IMR-90 (cell line): ENCODE measurements around the gene CLEC11A. TPM values are rescaled to one million over a fixed set of nuclear protein-coding genes. Genes with fewer than 3 reads are reported as not detected.

Source experiments
- ATAC-seq: fragments of 200-7000 bp; cut with Tn5 transposase; 2 replicates; pipeline ENCODE4 v1.9.1; 2020; ENCODE audit warnings: low read depth, mild to moderate bottlenecking, moderate library complexity
- BruUV-seq: library from RNA; stranded (reverse); fragments of 400-500 nt; replicated peaks from 2 replicates; lab custom pipeline; 2021; lab: Mats Ljungman, UMichigan
- CTCF ChIA-PET: fragments of 300-600 bp; formaldehyde crosslinking; extraction: SDS; loops from one replicate; lab custom pipeline; 2021; ENCODE audit warnings: antibody characterized with exemption; lab: Yijun Ruan, JAX
- POLR2A ChIA-PET: fragments of 300-600 bp; sonication (Branson Sonifier 250); formaldehyde crosslinking; loops from one replicate; lab custom pipeline; 2022; ENCODE audit warnings: antibody characterized with exemption; ENCODE audit not compliant: unreplicated experiment; lab: Charles Lee
- DNase-seq: peaks from one replicate; pipeline ENCODE4 v3.0.0; 2013
- H2AFZ ChIP-seq: replicated peaks from 2 replicates; pipeline ENCODE3; 2013; ENCODE audit warnings: low read length, mild to moderate bottlenecking; ENCODE audit not compliant: poor library complexity
- H2AK5ac ChIP-seq: 2 replicates; pipeline ENCODE4 v1.6.1; 2013; ENCODE audit warnings: low read depth, low read length, inconsistent platforms
- H2AK9ac ChIP-seq: replicated peaks from 2 replicates; pipeline ENCODE3; 2013; ENCODE audit warnings: mild to moderate bottlenecking, low read depth, low read length, moderate library complexity; ENCODE audit not compliant: poor library complexity
- H2BK120ac ChIP-seq: 2 replicates; pipeline ENCODE4 v1.6.1; 2013; ENCODE audit warnings: low read depth, low read length, inconsistent platforms
- H2BK15ac ChIP-seq: 3 replicates; pipeline ENCODE4 v1.6.1; 2013; ENCODE audit warnings: low read depth, low read length, inconsistent platforms
- H2BK20ac ChIP-seq: 2 replicates; pipeline ENCODE4 v1.6.1; 2013; ENCODE audit warnings: low read depth, mild to moderate bottlenecking, inconsistent platforms, low read length, moderate library complexity
- H2BK5ac ChIP-seq: 2 replicates; pipeline ENCODE4 v1.6.1; 2013; ENCODE audit warnings: mild to moderate bottlenecking, low read depth, low read length, inconsistent platforms; ENCODE audit not compliant: poor library complexity, severe bottlenecking
- H3K14ac ChIP-seq: replicated peaks from 2 replicates; pipeline ENCODE4 v1.6.1; 2013; ENCODE audit warnings: low read depth, low read length, inconsistent platforms
- H3K18ac ChIP-seq: 2 replicates; pipeline ENCODE4 v1.6.1; 2013; ENCODE audit warnings: low read depth, low read length, control low read depth
- H3K23ac ChIP-seq: 2 replicates; pipeline ENCODE4 v1.6.1; 2013; ENCODE audit warnings: low read depth, low read length, inconsistent platforms
- H3K27ac ChIP-seq: 2 replicates; pipeline ENCODE4 v1.5.1; 2013; ENCODE audit warnings: mild to moderate bottlenecking, control low read depth, low read length; ENCODE audit not compliant: insufficient read depth
- H3K27me3 ChIP-seq: 2 replicates; pipeline ENCODE4 v1.6.1; 2013; ENCODE audit warnings: low read length; ENCODE audit not compliant: control insufficient read depth, insufficient read depth
- H3K36me3 ChIP-seq: 2 replicates; pipeline ENCODE4 v1.6.1; 2013; ENCODE audit warnings: low read length, mixed read lengths; ENCODE audit not compliant: control insufficient read depth, insufficient read depth
- H3K4ac ChIP-seq: 2 replicates; pipeline ENCODE4 v1.6.1; 2013; ENCODE audit warnings: low read depth, low read length, inconsistent platforms
- H3K4me1 ChIP-seq: 2 replicates; pipeline ENCODE4 v1.6.1; 2013; ENCODE audit warnings: low read length, mixed read lengths; ENCODE audit not compliant: control insufficient read depth, insufficient read depth
- H3K4me2 ChIP-seq: 2 replicates; pipeline ENCODE4 v1.6.1; 2013; ENCODE audit warnings: low read depth, mild to moderate bottlenecking, control low read depth, low read length, moderate library complexity
- H3K4me3 ChIP-seq: 2 replicates; pipeline ENCODE4 v1.5.1; 2013; ENCODE audit warnings: low read depth, mild to moderate bottlenecking, control low read depth, low read length, moderate library complexity; ENCODE audit not compliant: insufficient read depth
- H3K56ac ChIP-seq: 2 replicates; pipeline ENCODE4 v1.6.1; 2013; ENCODE audit warnings: low read length, inconsistent platforms; ENCODE audit not compliant: insufficient read depth; ENCODE audit errors: extremely low read depth
- H3K79me1 ChIP-seq, 2 experiments: 2 replicates each; pipeline ENCODE4 v1.6.1; 2013; ENCODE audit warnings: low read length in 2 of 2, inconsistent platforms in 1 of 2, low read depth in 1 of 2
- H3K9ac ChIP-seq: 2 replicates; pipeline ENCODE4 v1.6.1; 2013; ENCODE audit warnings: low read depth, low read length, control low read depth
- H3K9me1 ChIP-seq: 2 replicates; pipeline ENCODE4 v1.6.1; 2013; ENCODE audit warnings: low read length, inconsistent platforms; ENCODE audit not compliant: insufficient read depth
- H3K9me3 ChIP-seq: 2 replicates; pipeline ENCODE4 v1.6.1; 2013; ENCODE audit warnings: low read length; ENCODE audit not compliant: control insufficient read depth, insufficient read depth
- H4K20me1 ChIP-seq: 2 replicates; pipeline ENCODE4 v1.6.1; 2013; ENCODE audit warnings: low read length, inconsistent platforms; ENCODE audit not compliant: insufficient read depth
- H4K5ac ChIP-seq: 2 replicates; pipeline ENCODE4 v1.6.1; 2013; ENCODE audit warnings: mild to moderate bottlenecking, low read depth, low read length, control low read depth
- H4K8ac ChIP-seq, 2 experiments: 2 replicates each; pipeline ENCODE4 v1.6.1; 2013; ENCODE audit warnings: low read depth in 2 of 2, low read length in 2 of 2, control low read depth in 1 of 2, inconsistent platforms in 1 of 2
- H4K91ac ChIP-seq: 2 replicates; pipeline ENCODE4 v1.6.1; 2013; ENCODE audit warnings: low read depth, low read length, inconsistent platforms; ENCODE audit not compliant: insufficient read depth
- BHLHE40 ChIP-seq: fragments of 150-350 bp; IDR thresholded peaks from 2 replicates; pipeline ENCODE4 v1.6.1; 2016; ENCODE audit warnings: mild to moderate bottlenecking, low read depth, low read length
- CEBPB ChIP-seq: IDR thresholded peaks from 2 replicates; pipeline ENCODE4 v1.6.1; 2012; ENCODE audit warnings: low read depth, low read length, improper control_type of control experiment
- MAZ ChIP-seq: IDR thresholded peaks from 2 replicates; pipeline ENCODE4 v1.6.1; 2012; ENCODE audit warnings: low read depth, mild to moderate bottlenecking, low read length, improper control_type of control experiment, moderate library complexity, borderline replicate concordance
- POLR2A ChIP-seq: IDR thresholded peaks from 2 replicates; pipeline ENCODE4 v1.6.1; 2012; ENCODE audit warnings: mild to moderate bottlenecking, low read depth, low read length
- WGBS, 2 experiments: methylation state at CpG; one replicate each; pipeline versions ENCODE4 v1.1.5 to v1.1.7; 2013; ENCODE audit warnings: missing lambda C conversion rate in 2 of 2; ENCODE audit not compliant: insufficient read length in 1 of 2; ENCODE audit errors: extremely low coverage in 2 of 2; 5-methylcytosine and 5-hydroxymethylcytosine counted together
- dilution Hi-C: fragments of 300-500 bp; cut with HindIII; formaldehyde crosslinking; loops from one replicate; pipeline ENCODE4 v1.14.3; 2018; ENCODE audit warnings: low sequenced_read_pairs; ENCODE audit not compliant: unreplicated experiment
- in situ Hi-C: fragments of 300-500 bp; cut with MboI; formaldehyde crosslinking; loops from 3 replicates; pipeline ENCODE4 v1.14.3; 2019; ENCODE audit warnings: low sequenced_read_pairs, inconsistent platforms, mixed read lengths
- intact Hi-C: fragments of 100-400 bp; cut with micrococcal nuclease; formaldehyde crosslinking; loops from 2 replicates; pipeline ENCODE4 v1.10.0; 2022
- polyA plus RNA-seq, 3 experiments: library from polyadenylated mRNA; depleted of rRNA; stranded (reverse); fragments of >200 nt; gene quantifications; 2 replicates each; pipeline ENCODE4 v1.2.3, GENCODE V29; 2012; ENCODE audit warnings: low replicate concordance in 1 of 3
- total RNA-seq: library from RNA; depleted of rRNA; stranded (reverse); fragments of >200 nt; gene quantifications from 2 replicates; pipeline ENCODE4 v1.2.3, GENCODE V29; 2012
- TF ChIP-seq, protein P1 (sequence below): fragments of 150-350 bp; IDR thresholded peaks from 2 replicates; pipeline ENCODE4 v1.6.1; 2016; ENCODE audit warnings: low read depth, mild to moderate bottlenecking, low read length, moderate library complexity, borderline replicate concordance

The CLEC11A gene
- total and polyA plus RNA-seq, 2 of the 4 experiments (the other 2 are of a cell fraction), result 17.0 to 152 TPM

DNA sequence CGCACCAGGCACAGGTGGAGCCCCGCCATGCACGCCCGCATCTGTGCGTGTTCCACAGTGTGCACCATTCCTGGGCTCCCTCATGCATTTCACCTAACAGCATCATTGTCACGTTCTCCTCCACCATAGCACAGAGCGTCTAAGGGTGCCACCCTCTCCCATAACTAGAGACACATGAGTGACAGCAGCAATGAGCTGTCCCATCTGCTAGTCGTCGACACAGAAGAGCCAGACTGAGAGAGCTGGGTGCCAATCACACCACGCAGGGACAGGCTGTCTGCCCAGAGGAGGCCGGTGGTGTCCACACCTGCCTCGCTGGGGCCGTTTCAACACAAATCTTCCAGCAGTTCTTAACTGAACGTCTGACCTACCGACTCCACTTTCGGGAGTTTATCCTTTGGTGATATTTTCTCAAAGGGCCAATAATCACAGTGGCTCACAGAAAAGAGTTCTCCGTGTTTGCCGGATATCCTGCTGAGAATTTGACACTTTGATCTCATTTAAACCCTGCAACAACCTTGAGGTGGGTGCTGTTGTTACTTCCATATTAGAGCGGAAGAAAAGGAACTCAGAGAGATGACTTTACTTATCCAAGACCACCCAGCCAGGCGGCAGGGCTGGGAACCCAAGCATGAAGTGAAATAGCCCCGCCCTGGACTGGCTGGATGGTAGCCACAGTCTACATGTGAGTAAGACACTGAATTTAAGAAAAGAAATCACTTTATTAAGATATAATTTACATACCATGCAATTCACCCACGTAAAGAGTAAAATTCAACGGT, 16.2 kb downstream of the CLEC11A start (continued):
- TF ChIP-seq, protein P1, sequence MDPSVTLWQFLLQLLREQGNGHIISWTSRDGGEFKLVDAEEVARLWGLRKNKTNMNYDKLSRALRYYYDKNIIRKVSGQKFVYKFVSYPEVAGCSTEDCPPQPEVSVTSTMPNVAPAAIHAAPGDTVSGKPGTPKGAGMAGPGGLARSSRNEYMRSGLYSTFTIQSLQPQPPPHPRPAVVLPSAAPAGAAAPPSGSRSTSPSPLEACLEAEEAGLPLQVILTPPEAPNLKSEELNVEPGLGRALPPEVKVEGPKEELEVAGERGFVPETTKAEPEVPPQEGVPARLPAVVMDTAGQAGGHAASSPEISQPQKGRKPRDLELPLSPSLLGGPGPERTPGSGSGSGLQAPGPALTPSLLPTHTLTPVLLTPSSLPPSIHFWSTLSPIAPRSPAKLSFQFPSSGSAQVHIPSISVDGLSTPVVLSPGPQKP, result no peak

DNA sequence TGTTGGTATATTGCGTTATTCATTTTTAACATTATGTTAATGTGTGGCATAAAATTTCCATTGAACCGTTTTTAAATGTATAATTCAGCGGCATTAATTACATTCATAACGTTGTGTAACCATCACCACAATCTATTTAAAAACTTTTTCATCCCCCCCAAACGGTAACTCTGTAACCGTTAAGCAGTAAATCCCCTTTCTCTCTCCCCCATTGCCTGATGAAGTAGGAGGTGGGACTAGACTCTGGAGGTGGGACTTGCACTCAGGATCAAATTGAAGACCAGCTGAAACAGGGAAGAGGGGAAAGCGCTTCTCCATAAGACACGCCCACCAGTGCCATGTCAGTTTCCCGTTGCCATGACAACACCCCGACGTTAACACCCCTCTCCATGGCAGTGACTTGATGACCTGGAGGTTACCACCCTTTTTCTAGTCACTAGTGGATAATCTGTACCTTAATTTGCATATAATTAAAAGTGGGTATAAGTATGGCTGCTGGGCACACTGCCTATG, 16.8 kb downstream of the CLEC11A start:
- dilution Hi-C loops (no loop called here), in situ Hi-C loops (no loop called here), intact Hi-C loops (no loop called here)
- no peaks in the 10 kb centered on the region for H3K36me3 ChIP-seq
- H3K4me2 ChIP-seq, result no peak overlapping the region
- no peak for TF ChIP-seq MAZ
- TF ChIP-seq POLR2A, result no peak
- TF ChIP-seq CEBPB, result no peak
- TF ChIP-seq BHLHE40, result no peak
- ChIA-PET POLR2A (no interaction called here), CTCF (interaction anchor here (1.4 kb wide), 1 partner anchor 15 kb away, joined by 3 read pairs; no protein-coding TSS in a partner anchor)
- no peaks in the 10 kb centered on the region for H3K4me1 ChIP-seq
- no peak overlapping the region for H2AFZ ChIP-seq
- no peak overlapping the region for H2BK15ac ChIP-seq
- H4K20me1 ChIP-seq, result no peaks in the 10 kb centered on the region
- H3K79me1 ChIP-seq, result no peaks in the 10 kb centered on the region
- no peak overlapping the region for H3K4me3 ChIP-seq
- DNase-seq, result no peak
- no peak overlapping the region for H3K23ac ChIP-seq
- no peak overlapping the region for H2AK9ac ChIP-seq
- H3K18ac ChIP-seq, result no peak overlapping the region
- H3K9ac ChIP-seq, result no peak overlapping the region
- H3K27me3 ChIP-seq, result peaks cover 20% of the 10 kb centered on the region
- BruUV-seq, result no TSS peak
- no peaks in the 10 kb centered on the region for H3K9me3 ChIP-seq
- no peak overlapping the region for H2BK5ac ChIP-seq
- no peak overlapping the region for H2BK20ac ChIP-seq
- H2BK120ac ChIP-seq, result no peak overlapping the region
- H2AK5ac ChIP-seq, result no peak overlapping the region
- no peak for ATAC-seq
- no peak overlapping the region for H3K14ac ChIP-seq
- no peak overlapping the region for H4K8ac ChIP-seq
- H3K4ac ChIP-seq, result no peak overlapping the region
- no peak overlapping the region for H3K56ac ChIP-seq
- no peak overlapping the region for H4K91ac ChIP-seq
- H4K5ac ChIP-seq, result no peak overlapping the region
- no peaks in the 10 kb centered on the region for H3K9me1 ChIP-seq
- no CpG with 5 or more reads among the region's 11 CpGs for WGBS, 2 experiments
- no peak overlapping the region for H3K27ac ChIP-seq
